ENCODE results near the gene EDN1. TPM values are rescaled to one million over a fixed set of nuclear protein-coding genes. Genes with fewer than 3 reads are reported as not detected.
A peak's percentile ranks its signal among the peaks of the same experiment; 100 is the strongest.
"Not testable (repeated sequence)": the region's sequence is repeated elsewhere in the genome, so short reads cannot be mapped to it uniquely, and the experiment has no call there.

EDN1 gene
- total RNA-seq, 6 experiments from 2014 or later = 2.6 to 7.4 (median 3.7) TPM

DNA sequence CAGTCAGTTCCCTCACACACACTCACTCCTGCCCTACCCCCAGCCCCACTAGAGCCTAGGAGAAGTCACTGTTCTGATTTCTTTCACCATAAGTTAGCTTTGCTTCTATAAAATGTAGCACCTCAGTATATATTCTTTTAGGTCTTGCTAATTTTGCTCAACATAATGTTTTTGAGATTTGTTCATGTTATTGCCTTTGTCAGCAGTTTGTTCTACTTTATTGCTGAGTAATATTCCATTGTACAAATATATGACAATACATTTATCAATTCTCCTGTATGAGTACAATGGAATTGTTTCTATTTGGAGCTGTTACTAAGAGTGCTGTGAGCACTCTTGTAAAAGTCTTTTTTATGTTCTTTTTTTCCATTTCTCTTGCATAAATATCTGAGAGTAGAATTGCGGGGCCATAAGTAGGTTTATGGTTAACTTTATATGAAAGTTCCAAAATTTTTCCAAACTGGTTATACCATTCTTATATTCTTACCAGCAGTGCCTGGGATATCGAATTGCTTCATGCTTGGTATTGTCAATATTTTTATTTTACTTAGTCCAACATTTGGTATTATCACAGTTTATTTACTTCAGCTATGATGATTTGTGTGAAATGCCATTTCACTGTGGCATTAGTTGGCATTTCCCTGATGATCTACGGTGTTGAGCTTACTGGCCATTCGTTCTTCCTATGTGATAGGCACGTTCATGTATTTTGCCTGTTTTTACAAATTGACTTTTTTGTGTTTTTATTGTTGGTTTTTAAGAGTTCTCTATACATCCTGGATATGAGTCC is 25.3 kb downstream of the EDN1 start:
- H3K36me3 Mint-ChIP-seq (ENCODE audit: low read depth) = peaks cover 11% of the 10 kb centered on the region
- H3K4me1 Mint-ChIP-seq (ENCODE audit: low read depth) = peaks cover 30% of the 10 kb centered on the region
- H3K27me3 Mint-ChIP-seq (ENCODE audit: insufficient read depth) = no peaks in the 10 kb centered on the region; the same call in 1 of the 2 replicates
- DNase-seq = no peak
- TF ChIP-seq, protein P1, sequence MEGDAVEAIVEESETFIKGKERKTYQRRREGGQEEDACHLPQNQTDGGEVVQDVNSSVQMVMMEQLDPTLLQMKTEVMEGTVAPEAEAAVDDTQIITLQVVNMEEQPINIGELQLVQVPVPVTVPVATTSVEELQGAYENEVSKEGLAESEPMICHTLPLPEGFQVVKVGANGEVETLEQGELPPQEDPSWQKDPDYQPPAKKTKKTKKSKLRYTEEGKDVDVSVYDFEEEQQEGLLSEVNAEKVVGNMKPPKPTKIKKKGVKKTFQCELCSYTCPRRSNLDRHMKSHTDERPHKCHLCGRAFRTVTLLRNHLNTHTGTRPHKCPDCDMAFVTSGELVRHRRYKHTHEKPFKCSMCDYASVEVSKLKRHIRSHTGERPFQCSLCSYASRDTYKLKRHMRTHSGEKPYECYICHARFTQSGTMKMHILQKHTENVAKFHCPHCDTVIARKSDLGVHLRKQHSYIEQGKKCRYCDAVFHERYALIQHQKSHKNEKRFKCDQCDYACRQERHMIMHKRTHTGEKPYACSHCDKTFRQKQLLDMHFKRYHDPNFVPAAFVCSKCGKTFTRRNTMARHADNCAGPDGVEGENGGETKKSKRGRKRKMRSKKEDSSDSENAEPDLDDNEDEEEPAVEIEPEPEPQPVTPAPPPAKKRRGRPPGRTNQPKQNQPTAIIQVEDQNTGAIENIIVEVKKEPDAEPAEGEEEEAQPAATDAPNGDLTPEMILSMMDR (IDR thresholded peaks at IDR 0.05) = no peak
- no peak overlapping the region for H3K27ac Mint-ChIP-seq
- H3K9me3 Mint-ChIP-seq = peaks cover 11% of the 10 kb centered on the region
- no peak overlapping the region; the same call in 1 of the 2 replicates for H3K4me3 Mint-ChIP-seq

DNA sequence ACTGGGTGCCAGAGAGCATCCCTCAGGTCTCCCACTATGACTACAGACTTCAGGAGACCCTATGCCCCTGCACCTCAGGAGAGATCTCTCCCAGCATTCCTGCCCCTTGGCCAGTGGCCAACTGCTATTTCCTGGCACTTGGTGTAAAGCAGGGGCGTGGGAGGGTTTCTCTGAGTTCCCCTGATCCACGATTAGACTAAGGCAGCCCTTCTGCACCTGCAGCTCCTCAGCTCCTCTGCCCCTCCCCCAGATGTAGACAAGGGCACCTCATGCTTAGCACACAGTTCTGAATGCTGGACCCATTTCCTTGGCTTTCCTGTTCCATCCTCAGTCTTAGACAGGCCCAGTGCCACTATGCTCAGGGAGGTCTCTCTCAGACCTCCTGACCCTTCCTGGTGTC is 28.6 kb downstream of the EDN1 start:
- Mint-ChIP-seq H3K27me3 (ENCODE audit: insufficient read depth) (no peaks in the 10 kb centered on the region; the same call in 1 of the 2 replicates), H3K36me3 (ENCODE audit: low read depth) (peaks cover 11% of the 10 kb centered on the region), H3K27ac (no peak overlapping the region), H3K4me1 (ENCODE audit: low read depth) (peaks cover 30% of the 10 kb centered on the region), H3K9me3 (peaks cover 11% of the 10 kb centered on the region), H3K4me3 (no peak overlapping the region)
- TF ChIP-seq, protein P1 (IDR thresholded peaks at IDR 0.05) = no peak
- no peak for DNase-seq

DNA sequence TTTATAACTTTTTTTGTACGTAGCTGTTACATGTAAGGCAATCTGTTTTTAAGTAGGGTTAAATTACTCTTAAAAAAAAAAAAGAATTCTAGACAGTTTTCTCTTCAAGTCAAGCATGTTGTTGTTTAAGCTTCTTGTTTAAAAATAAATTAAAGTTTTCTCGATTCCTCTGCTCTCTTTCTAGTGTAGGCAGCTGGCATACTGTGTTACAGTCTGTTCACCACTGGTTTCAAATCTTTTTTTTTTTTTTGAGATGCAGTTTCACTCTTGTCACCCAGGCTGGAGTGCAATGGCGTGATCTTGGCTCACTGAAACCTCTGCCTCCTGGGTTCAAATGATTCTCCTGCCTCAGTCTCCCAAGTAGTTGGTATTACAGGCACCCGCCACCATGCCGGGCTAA is 29.9 kb downstream of the EDN1 start:
- H3K36me3 Mint-ChIP-seq (ENCODE audit: low read depth) = peaks cover 11% of the 10 kb centered on the region

DNA sequence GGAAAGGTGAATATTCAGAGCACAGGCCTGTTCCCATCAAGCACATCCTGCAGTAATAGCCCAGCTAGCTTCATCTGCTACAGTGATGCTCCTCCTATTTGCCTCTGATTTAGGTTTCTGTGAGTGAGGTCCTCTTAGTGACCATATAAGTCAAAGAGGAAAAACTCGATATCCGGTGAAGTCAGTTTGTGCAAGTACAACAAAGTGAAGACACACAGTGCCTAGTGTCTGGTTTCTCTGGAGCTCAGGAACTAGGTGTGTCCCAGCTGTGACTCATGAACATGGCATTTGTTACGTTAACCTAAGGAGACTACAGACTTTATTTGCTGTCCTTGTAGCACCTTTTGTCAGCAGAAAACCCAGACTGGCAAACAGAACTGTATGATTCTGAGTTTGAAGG is 33.9 kb downstream of the EDN1 start:
- peak; percentile 73 for DNase-seq
- H3K4me3 Mint-ChIP-seq = peak overlapping the region; percentile 26; the same call in 1 of the 2 replicates
- no peaks in the 10 kb centered on the region; the same call in 1 of the 2 replicates for H3K27me3 Mint-ChIP-seq (ENCODE audit: insufficient read depth)
- TF ChIP-seq, protein P1 (IDR thresholded peaks at IDR 0.05) = no peak
- peaks cover under 1% of the 10 kb centered on the region for H3K9me3 Mint-ChIP-seq
- peaks cover 1% of the 10 kb centered on the region for H3K36me3 Mint-ChIP-seq (ENCODE audit: low read depth)
- H3K27ac Mint-ChIP-seq = peak overlapping the region; percentile 82
- H3K4me1 Mint-ChIP-seq (ENCODE audit: low read depth) = peaks cover 55% of the 10 kb centered on the region

More for the DNA sequence above, 29.9 kb downstream of the EDN1 start:
- DNase-seq; H3K4me3 Mint-ChIP-seq; H3K27me3 Mint-ChIP-seq (ENCODE audit: insufficient read depth); H3K27ac Mint-ChIP-seq: not testable (repeated sequence)
- peaks cover 11% of the 10 kb centered on the region for H3K9me3 Mint-ChIP-seq
- H3K4me1 Mint-ChIP-seq (ENCODE audit: low read depth) = peaks cover 30% of the 10 kb centered on the region

DNA sequence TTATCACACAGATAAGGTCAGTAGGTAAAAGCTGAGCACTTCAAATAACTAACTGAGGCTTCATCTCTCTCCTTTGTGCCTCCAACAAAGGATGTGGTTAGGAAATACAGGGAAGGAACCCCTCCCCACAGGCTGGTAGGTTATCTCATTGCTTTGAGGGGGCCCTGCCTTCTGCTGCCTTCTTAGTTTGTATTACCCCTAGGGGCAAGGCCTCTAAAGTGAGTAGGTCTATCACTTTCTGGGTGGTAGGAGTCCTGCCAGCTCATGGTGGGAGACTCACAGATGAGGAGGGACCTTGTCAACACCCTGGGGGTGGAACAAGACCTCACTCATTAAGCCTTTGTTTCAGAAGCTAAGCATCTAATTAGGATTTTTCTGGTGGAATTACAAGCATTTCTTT is 34.6 kb downstream of the EDN1 start:
- TF ChIP-seq, protein P1 (IDR thresholded peaks at IDR 0.05) = no peak
- H3K4me1 Mint-ChIP-seq (ENCODE audit: low read depth) = peaks cover 57% of the 10 kb centered on the region

DNA sequence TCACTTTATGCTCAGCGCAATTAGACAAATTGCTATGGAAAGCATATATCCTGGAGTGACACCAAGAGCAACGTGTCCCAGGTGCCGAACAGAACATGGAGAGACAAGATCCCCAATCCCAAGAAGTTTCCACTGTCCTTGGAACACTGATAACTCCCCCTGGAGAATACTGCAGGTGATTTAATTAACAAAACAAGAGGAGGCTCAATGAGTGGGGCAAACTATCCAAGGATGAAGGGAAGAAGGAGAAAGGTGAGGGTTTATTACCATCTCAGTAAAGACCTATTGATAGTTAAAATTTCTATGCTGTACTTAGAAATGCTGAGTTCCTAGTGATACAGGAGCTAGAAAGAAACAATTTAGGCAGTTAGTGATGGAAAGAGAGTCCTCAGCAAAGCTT is 35.7 kb downstream of the EDN1 start:
- Mint-ChIP-seq H3K4me1 (ENCODE audit: low read depth) (peaks cover 61% of the 10 kb centered on the region), H3K4me3 (no peak overlapping the region), H3K27me3 (ENCODE audit: insufficient read depth) (peaks cover 2% of the 10 kb centered on the region), H3K9me3 (no peaks in the 10 kb centered on the region), H3K27ac (no peak overlapping the region), H3K36me3 (ENCODE audit: low read depth) (no peaks in the 10 kb centered on the region)
- TF ChIP-seq, protein P1 (IDR thresholded peaks at IDR 0.05) = no peak
- no peak for DNase-seq

More for the DNA sequence above, 34.6 kb downstream of the EDN1 start:
- Mint-ChIP-seq H3K9me3 (no peaks in the 10 kb centered on the region), H3K27me3 (ENCODE audit: insufficient read depth) (peaks cover 2% of the 10 kb centered on the region), H3K4me3 (no peak overlapping the region), H3K36me3 (ENCODE audit: low read depth) (no peaks in the 10 kb centered on the region), H3K27ac (peak overlapping the region; percentile 82)
- no peak for DNase-seq

Measured in HFFc6 (cell line).